Prostate gland (tissue), 2 donors: ENCODE results near the gene FIGN. TPM values are rescaled to one million over a fixed set of nuclear protein-coding genes. Genes with fewer than 3 reads are reported as not detected.
A peak's percentile ranks its signal among the peaks of the same experiment; 100 is the strongest.

Experiments
- DNase-seq: peaks from one replicate; pipeline ENCODE4 v3.0.0-alpha.2; 2019; ENCODE audit warnings: low spot score
- H3K27ac ChIP-seq, 2 donors: fragments of 200-600 bp; sonication (generic); 2 replicates each; pipeline ENCODE4 v1.5.1; 2017 to 2019
- H3K27me3 ChIP-seq: fragments of 200-600 bp; sonication (generic); replicated peaks from 2 replicates; pipeline ENCODE4 v1.5.1; 2019; ENCODE audit not compliant: insufficient read depth
- H3K36me3 ChIP-seq, 2 donors: fragments of 200-600 bp; sonication (generic); 1 replicate in 1 of 2; 2 replicates in 1 of 2; pipeline versions ENCODE4 v1.5.1 to v1.8.1; 2017 to 2019
- H3K4me1 ChIP-seq: fragments of 200-600 bp; sonication (generic); replicated peaks from 2 replicates; pipeline ENCODE4 v1.5.1; 2019
- H3K4me3 ChIP-seq, 2 donors: fragments of 200-600 bp; sonication (generic); 2 replicates each; pipeline ENCODE4 v1.5.1; 2017 to 2019
- H3K9me3 ChIP-seq: fragments of 200-600 bp; sonication (generic); 2 replicates; pipeline ENCODE4 v1.5.1; 2017
- POLR2A ChIP-seq: fragments of 450-650 bp; IDR thresholded peaks from one replicate; pipeline ENCODE4 v1.6.1; 2016; ENCODE audit warnings: antibody characterized with exemption, mild to moderate bottlenecking
- POLR2AphosphoS5 ChIP-seq: sonication (generic); formaldehyde crosslinking; IDR thresholded peaks from one replicate; pipeline ENCODE4 v1.6.1; 2017; ENCODE audit warnings: antibody characterized with exemption
- WGBS: methylation state at CpG from one replicate; pipeline ENCODE4 v1.1.5; 2018; 5-methylcytosine and 5-hydroxymethylcytosine counted together
- intact Hi-C: fragments of 100-400 bp; cut with DNase I; formaldehyde crosslinking; loops from one replicate; pipeline ENCODE4 v1.14.2; 2022
- total RNA-seq, 2 donors: library from RNA; depleted of rRNA; stranded (reverse); fragments of >200 nt; gene quantifications; one replicate each; pipeline ENCODE4 v1.1.0, GENCODE V29; 2016
- TF ChIP-seq, protein P1 (sequence below), 4 experiments: fragments of 200-600 bp in 2 of 4; fragments of 450-650 bp in 2 of 4; sonication (generic) in 2 of 4; IDR thresholded peaks; 1 replicate in 3 of 4; 2 replicates in 1 of 4; pipeline ENCODE4 v1.5.1; 2016 to 2019; ENCODE audit warnings: antibody characterized with exemption in 4 of 4, mild to moderate bottlenecking in 2 of 4, moderate library complexity in 2 of 4

Gene FIGN
- total RNA-seq, 2 donors from 2014 or later: 3.6 to 4.3 TPM

DNA sequence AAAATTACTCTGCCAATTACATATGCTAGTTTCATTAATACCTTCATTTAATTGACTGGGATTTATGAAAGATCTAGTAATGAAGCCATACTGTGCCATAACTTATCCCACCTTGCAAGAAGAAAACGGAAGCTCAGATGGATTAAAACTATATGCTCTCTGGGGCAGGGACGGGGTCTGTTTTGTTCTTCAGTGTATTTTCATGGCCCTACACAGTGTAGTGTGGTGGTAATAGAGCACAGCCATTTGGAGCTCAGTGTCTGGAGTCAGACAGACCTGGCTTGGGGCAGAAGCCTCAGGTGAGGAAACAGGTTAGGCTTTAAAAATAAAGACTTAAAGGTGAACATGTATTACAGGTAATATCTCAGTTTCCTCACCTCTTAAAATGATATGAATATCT is 62.3 kb downstream of the FIGN start:
- Histone ChIP-seq H3K27ac (no peak overlapping the region), H3K4me3 (no peak overlapping the region), H3K36me3 (no peaks in the 10 kb centered on the region), H3K4me1 (no peaks in the 10 kb centered on the region), H3K9me3 (no peaks in the 10 kb centered on the region), H3K27me3 (no peaks in the 10 kb centered on the region)
- TF ChIP-seq POLR2A (no peak), POLR2AphosphoS5 (no peak)
- TF ChIP-seq, protein P1, sequence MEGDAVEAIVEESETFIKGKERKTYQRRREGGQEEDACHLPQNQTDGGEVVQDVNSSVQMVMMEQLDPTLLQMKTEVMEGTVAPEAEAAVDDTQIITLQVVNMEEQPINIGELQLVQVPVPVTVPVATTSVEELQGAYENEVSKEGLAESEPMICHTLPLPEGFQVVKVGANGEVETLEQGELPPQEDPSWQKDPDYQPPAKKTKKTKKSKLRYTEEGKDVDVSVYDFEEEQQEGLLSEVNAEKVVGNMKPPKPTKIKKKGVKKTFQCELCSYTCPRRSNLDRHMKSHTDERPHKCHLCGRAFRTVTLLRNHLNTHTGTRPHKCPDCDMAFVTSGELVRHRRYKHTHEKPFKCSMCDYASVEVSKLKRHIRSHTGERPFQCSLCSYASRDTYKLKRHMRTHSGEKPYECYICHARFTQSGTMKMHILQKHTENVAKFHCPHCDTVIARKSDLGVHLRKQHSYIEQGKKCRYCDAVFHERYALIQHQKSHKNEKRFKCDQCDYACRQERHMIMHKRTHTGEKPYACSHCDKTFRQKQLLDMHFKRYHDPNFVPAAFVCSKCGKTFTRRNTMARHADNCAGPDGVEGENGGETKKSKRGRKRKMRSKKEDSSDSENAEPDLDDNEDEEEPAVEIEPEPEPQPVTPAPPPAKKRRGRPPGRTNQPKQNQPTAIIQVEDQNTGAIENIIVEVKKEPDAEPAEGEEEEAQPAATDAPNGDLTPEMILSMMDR (IDR thresholded peaks at IDR 0.05): no peak
- DNase-seq: no peak
- WGBS: 82% methylated on average over 2 of the region's 2 CpGs
- intact Hi-C loops: no loop called here

DNA sequence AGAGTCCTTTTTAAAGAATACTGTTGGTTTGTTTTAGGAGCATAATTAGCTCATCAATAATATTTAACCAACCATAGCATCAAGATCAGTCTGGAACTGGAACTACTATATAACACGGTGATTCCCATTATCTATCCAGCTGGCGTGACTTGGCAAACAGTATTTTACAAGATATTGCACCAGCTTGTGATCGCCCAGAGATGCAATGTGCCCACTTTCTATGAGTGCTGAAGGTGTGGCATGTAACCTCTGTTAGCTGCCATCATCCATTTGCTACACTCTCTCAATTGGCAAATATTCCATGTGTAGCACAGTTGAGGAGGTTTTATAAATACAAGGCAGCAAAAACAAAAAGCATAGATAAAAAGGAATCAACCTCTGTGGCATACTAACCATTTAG is 64.9 kb downstream of the FIGN start:
- WGBS: 55% methylated on average over 3 of the region's 3 CpGs
- H3K36me3 ChIP-seq: no peaks in the 10 kb centered on the region

DNA sequence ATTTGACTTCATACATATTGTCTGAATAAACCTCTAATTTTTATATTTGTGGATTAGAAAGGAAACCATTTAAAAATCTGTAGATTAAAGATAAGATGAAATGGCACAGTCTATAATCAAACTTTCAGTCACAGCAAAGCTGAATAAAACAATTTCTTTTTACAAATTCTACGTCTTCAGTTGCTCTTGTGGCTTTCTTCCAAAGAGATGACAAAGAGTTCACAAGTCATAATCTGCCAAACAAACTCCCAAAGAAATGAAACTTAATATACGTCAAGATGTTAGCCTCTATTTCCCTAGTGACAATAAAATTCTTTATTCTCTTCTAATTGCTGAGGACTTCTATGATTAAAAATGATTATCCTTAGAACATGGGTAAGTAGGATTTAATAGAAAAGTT is 66.3 kb downstream of the FIGN start:
- Histone ChIP-seq H3K4me3 (no peak overlapping the region), H3K4me1 (no peaks in the 10 kb centered on the region), H3K36me3 (no peaks in the 10 kb centered on the region), H3K27ac (no peak overlapping the region), H3K9me3 (no peaks in the 10 kb centered on the region), H3K27me3 (no peaks in the 10 kb centered on the region)
- no peak for DNase-seq
- TF ChIP-seq POLR2AphosphoS5 (no peak), POLR2A (no peak)
- TF ChIP-seq, protein P1 (IDR thresholded peaks at IDR 0.05): no peak
- WGBS: 40% methylated on average over 2 of the region's 2 CpGs
- intact Hi-C loops: no loop called here

More for the DNA sequence above, 64.9 kb downstream of the FIGN start:
- H3K27ac ChIP-seq: no peak overlapping the region
- TF ChIP-seq, protein P1 (IDR thresholded peaks at IDR 0.05): no peak
- TF ChIP-seq POLR2A (no peak), POLR2AphosphoS5 (no peak)
- no peaks in the 10 kb centered on the region for H3K27me3 ChIP-seq
- no peaks in the 10 kb centered on the region for H3K4me1 ChIP-seq
- no peaks in the 10 kb centered on the region for H3K9me3 ChIP-seq
- no peak overlapping the region for H3K4me3 ChIP-seq
- no peak for DNase-seq
- intact Hi-C loops: no loop called here

DNA sequence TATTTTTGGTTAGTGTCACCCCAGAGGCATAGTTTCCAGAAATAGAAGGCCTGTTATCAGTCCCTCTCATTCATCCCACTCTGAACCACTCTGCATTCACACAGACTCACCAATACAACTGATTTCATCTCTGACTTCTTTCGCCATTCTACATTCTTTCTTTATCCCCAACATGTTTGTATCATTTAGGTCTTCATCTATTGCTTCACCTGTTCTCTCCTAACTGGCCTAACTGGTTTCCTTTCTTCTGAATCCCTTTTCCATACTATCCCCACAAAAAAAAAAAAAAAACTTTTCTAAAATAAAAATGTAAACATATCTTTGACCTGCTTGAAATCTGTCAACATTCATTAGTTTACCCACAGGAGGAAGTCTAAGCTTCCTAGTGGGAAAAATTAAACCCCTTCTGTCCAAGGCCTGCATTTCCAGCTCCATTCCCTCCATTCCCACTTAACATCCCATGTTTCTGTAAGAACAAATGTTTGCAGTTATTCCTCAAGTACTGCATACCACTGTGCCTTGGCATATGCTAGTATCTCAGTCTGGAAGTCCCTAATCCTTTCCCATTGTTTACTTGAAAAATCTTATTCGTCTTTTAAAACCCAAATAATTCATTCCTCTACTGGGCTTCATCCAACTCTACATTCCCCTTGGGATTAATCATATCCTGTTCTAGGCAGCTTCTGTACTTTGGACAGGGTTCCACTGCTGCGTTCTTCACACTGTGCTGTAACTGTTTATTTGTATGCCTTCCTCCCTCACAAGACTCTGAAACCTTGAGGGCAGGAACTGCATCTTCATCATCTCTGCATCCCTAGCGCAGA is 68.5 kb downstream of the FIGN start:
- Histone ChIP-seq H3K4me3 (no peak overlapping the region), H3K27me3 (no peaks in the 10 kb centered on the region), H3K36me3 (no peaks in the 10 kb centered on the region), H3K27ac (no peak overlapping the region), H3K9me3 (no peaks in the 10 kb centered on the region), H3K4me1 (no peaks in the 10 kb centered on the region)
- DNase-seq: no peak
- WGBS: 46% methylated on average over 4 of the region's 4 CpGs
- intact Hi-C loops: no loop called here
- TF ChIP-seq, protein P1 (IDR thresholded peaks at IDR 0.05): no peak
- peak; percentile 46 for TF ChIP-seq POLR2AphosphoS5

DNA sequence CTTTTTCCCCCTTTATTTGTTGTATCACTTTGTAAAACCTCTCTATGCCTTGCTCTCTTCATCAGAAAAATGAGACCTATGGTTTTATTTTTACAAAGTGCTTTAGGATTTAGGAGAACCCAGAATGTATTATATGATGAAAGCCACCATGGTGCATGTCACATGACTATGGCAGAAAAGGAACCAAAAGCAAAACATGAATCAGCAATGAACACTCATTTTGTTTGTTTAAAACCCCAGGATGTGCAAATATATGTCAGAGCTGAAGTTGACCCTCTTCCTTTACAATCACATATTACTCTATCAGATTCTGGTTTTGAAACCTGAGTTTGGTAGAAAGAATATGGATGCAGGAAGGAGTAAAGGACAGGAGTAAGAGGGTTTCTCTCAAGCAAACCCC is 70.0 kb downstream of the FIGN start:
- H3K27me3 ChIP-seq: no peaks in the 10 kb centered on the region
- intact Hi-C loops: no loop called here
- DNase-seq: no peak
- H3K27ac ChIP-seq: no peak overlapping the region
- no peaks in the 10 kb centered on the region for H3K4me1 ChIP-seq
- no peak overlapping the region for H3K4me3 ChIP-seq
- H3K9me3 ChIP-seq: no peaks in the 10 kb centered on the region
- TF ChIP-seq POLR2AphosphoS5 (no peak), POLR2A (no peak)
- TF ChIP-seq, protein P1 (IDR thresholded peaks at IDR 0.05): no peak
- H3K36me3 ChIP-seq: no peaks in the 10 kb centered on the region
